H1 (cell line): ENCODE data around the gene TOMM5. TPM values are rescaled to one million over a fixed set of nuclear protein-coding genes. Genes with fewer than 3 reads are reported as not detected.

Source experiments
- BCL11A ChIP-seq, 2 experiments: IDR thresholded peaks; one replicate each; pipeline ENCODE4 v1.6.1; 2011; ENCODE audit warnings: low read depth in 2 of 2, low read length in 2 of 2, mild to moderate bottlenecking in 2 of 2
- CHD1 ChIP-seq: IDR thresholded peaks from 2 replicates; pipeline ENCODE4 v1.6.1; 2012; ENCODE audit warnings: low read depth, low read length, improper control_type of control experiment
- CHD7 ChIP-seq: fragments of 300-600 bp; sonication (generic); IDR thresholded peaks from 2 replicates; pipeline ENCODE4 v1.7.1; 2012; ENCODE audit warnings: low read length, moderate library complexity, mild to moderate bottlenecking, inconsistent platforms; ENCODE audit not compliant: insufficient replicate concordance
- EP300 ChIP-seq, 2 experiments: IDR thresholded peaks; 1 replicate in 1 of 2; 2 replicates in 1 of 2; pipeline ENCODE4 v1.6.1; 2011 to 2012; ENCODE audit warnings: low read depth in 2 of 2, low read length in 2 of 2, mild to moderate bottlenecking in 2 of 2, borderline replicate concordance in 1 of 2, inconsistent platforms in 1 of 2, moderate library complexity in 1 of 2
- EZH2 ChIP-seq: fragments of 200-600 bp; sonication (generic); IDR thresholded peaks from 2 replicates; pipeline ENCODE4 v1.7.1; 2012; ENCODE audit warnings: low read depth, mild to moderate bottlenecking, moderate library complexity, low read length, inconsistent platforms; ENCODE audit not compliant: severe bottlenecking
- SIRT6 ChIP-seq: IDR thresholded peaks from one replicate; pipeline ENCODE4 v1.7.1; 2012; ENCODE audit warnings: low read length, inconsistent platforms
- YY1 ChIP-seq: IDR thresholded peaks from 2 replicates; pipeline ENCODE4 v1.6.1; 2011; ENCODE audit warnings: low read depth, mild to moderate bottlenecking, low read length
- ZNF274 ChIP-seq: IDR thresholded peaks from 2 replicates; pipeline ENCODE4 v1.7.0; 2012; ENCODE audit warnings: low read length, borderline replicate concordance; ENCODE audit errors: extremely low read depth
- polyA plus RNA-seq, 7 experiments: library from polyadenylated mRNA; depleted of rRNA in 3 of 7; stranded (reverse) in 5 of 7; unstranded in 2 of 7; fragments of >200 nt in 5 of 7; fragments of 200-250 nt in 2 of 7; gene quantifications; 1 replicate in 5 of 7; 2 replicates in 1 of 7; 4 replicates in 1 of 7; pipeline versions ENCODE4 v1.2.1 to v1.2.3, GENCODE V29; 2011 to 2013; ENCODE audit warnings: missing spikeins in 2 of 7, mixed read lengths in 2 of 7
- total RNA-seq: library from RNA; stranded (reverse); fragmentation: NEBNext Ultra II Directional; extraction: Animal tissue kit (Norgen Biotek cat#: 25700); gene quantifications from 2 replicates; pipeline ENCODE4 v1.2.1, GENCODE V29; 2021

Gene TOMM5
- total and polyA plus RNA-seq, 2 of the 8 experiments (the other 6 are each of a cell fraction or from before 2014, with no cell fraction given): 171 to 174 TPM

- TF ChIP-seq CHD1 (no peak), BCL11A (IDR thresholded peaks at IDR 0.05; ENCODE audit: low read depth in 2 of 2, low read length in 2 of 2) (no peak), YY1 (no peak), EP300 (IDR thresholded peaks at IDR 0.05; ENCODE audit: borderline replicate concordance in 1 of 2, low read depth in 2 of 2, low read length in 2 of 2) (no peak), ZNF274 (no peak), CHD7 (no peak), EZH2 (no peak), SIRT6 (no peak)
- TF ChIP-seq, all 59 proteins: peak for 0
These were observed 28.4 kb downstream of the TOMM5 start (continued) for GRCh38 chr9:37563806-37564513.
